ENCODE data around the gene DENND11. TPM values are rescaled to one million over a fixed set of nuclear protein-coding genes. Genes with fewer than 3 reads are reported as not detected.
A peak's percentile ranks its signal among the peaks of the same experiment; 100 is the strongest.

The DENND11 gene
- total and polyA plus RNA-seq, 2 donors (not counting 1 experiment from before 2014, with no cell fraction given) = 26.4 to 79.5 TPM

DNA sequence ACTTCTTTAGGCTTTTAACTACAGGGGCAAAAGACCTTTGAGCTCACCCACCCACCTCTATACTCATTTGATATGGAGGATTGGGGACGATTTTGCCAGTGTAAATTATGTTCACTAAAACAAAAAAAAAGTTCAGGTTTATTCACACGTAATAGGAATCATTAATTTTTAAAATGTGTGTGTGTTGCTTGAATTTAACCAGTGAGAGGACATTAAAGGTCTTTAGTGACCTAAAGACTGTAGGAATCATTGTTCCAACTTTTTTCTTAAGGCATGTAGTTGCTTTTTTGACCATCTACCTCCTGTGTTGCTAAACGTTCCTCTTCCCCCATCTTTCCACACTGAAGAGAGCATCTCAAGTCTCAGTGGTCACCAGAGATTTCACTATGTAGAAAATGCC lies 37.3 kb upstream of the DENND11 start:
- 85% methylated on average over 1 of the region's 3 CpGs for WGBS (ENCODE audit: insufficient coverage)
- DNase-seq = no peak
- Histone ChIP-seq H3K4me3 (ENCODE audit: control extremely low read depth in 1 of 5, extremely low read depth in 1 of 5, insufficient read depth in 1 of 5, low read depth in 2 of 5, low read length in 4 of 5) (peak overlapping the region in 1 of 5 experiments; percentile 66), H3K27ac (ENCODE audit: low read length in 2 of 2) (peak overlapping the region in 1 of 2 donors; percentile 92), H3K4me2 (replicated peaks; ENCODE audit: low read depth, low read length, poor library complexity, severe bottlenecking) (peak overlapping the region; percentile 61), H2AFZ (ENCODE audit: insufficient read depth, low read depth, low read length, poor library complexity, severe bottlenecking) (no peak overlapping the region), H3K9ac (ENCODE audit: low read length) (peak overlapping the region; percentile 72), H3K4me1 (ENCODE audit: control insufficient read depth in 2 of 2, insufficient read depth in 2 of 2, low read length in 2 of 2) (peaks cover 19 to 20% of the 10 kb centered on the region in 2 donors), H3K79me2 (ENCODE audit: control insufficient read depth, insufficient read depth, low read length) (peaks cover 29% of the 10 kb centered on the region), H3K36me3 (replicated peaks in 1 of 2; ENCODE audit: control extremely low read depth in 1 of 2, control insufficient read depth in 1 of 2, extremely low read depth in 1 of 2, insufficient read depth in 2 of 2, low read length in 1 of 2) (peaks cover 12 to 38% of the 10 kb centered on the region in 2 experiments), H4K20me1 (ENCODE audit: control insufficient read depth, insufficient read depth, low read length, poor library complexity, severe bottlenecking) (peaks cover 6% of the 10 kb centered on the region), H3K27me3 (replicated peaks in 1 of 4; ENCODE audit: control extremely low read depth in 1 of 4, control insufficient read depth in 3 of 4, insufficient read depth in 4 of 4, low read length in 3 of 4) (no peaks in the 10 kb centered on the region), H3K9me3 (ENCODE audit: control extremely low read depth in 1 of 3, control insufficient read depth in 2 of 3, insufficient read depth in 1 of 3, low read length in 2 of 3) (no peaks in the 10 kb centered on the region)
- H3K9me3 Mint-ChIP-seq (ENCODE audit: insufficient read depth) = no peaks in the 10 kb centered on the region
- intact Hi-C loops (cut with micrococcal nuclease) = loop anchor here (2.0 to 5.0 kb wide), 2 partner anchors 814 to 1562 kb away; partner anchors contain the start of genes BRAF and KDM7A
- peak overlapping the region; percentile 74 for H3K27ac Mint-ChIP-seq
- ATAC-seq (ENCODE audit: low read depth) = no peak
- POLR2A ChIA-PET = interaction anchor here (2.2 kb wide), 1 partner anchor 37 kb away, joined by 21 read pairs; the partner anchor contains the start of gene DENND11
- peaks cover 37% of the 10 kb centered on the region for H3K4me1 Mint-ChIP-seq
- TF ChIP-seq EZH2 (IDR thresholded peaks at IDR 0.05; ENCODE audit: borderline replicate concordance, insufficient read depth, low read depth, low read length, poor library complexity, severe bottlenecking) (no peak), CTCF (IDR thresholded peaks at IDR 0.05) (no peak)
- CTCF ChIA-PET = interaction anchor here (1.7 to 7.6 kb wide), 5 partner anchors 43 to 725 kb away, joined by 5 to 66 read pairs (median 11); partner anchors contain the start of gene MRPS33
- H3K4me3 Mint-ChIP-seq = peak overlapping the region; percentile 71
- H3K27me3 Mint-ChIP-seq = no peaks in the 10 kb centered on the region

GRCh38 chr7:141738592-141739013 lies 36.6 kb upstream of the DENND11 start:
- Histone ChIP-seq H3K4me1 (ENCODE audit: control insufficient read depth in 2 of 2, insufficient read depth in 2 of 2, low read length in 2 of 2) (peaks cover 19 to 20% of the 10 kb centered on the region in 2 donors), H2AFZ (ENCODE audit: insufficient read depth, low read depth, low read length, poor library complexity, severe bottlenecking) (peak overlapping the region; percentile 79), H3K36me3 (replicated peaks in 1 of 2; ENCODE audit: control extremely low read depth in 1 of 2, control insufficient read depth in 1 of 2, extremely low read depth in 1 of 2, insufficient read depth in 2 of 2, low read length in 1 of 2) (peaks cover 11 to 32% of the 10 kb centered on the region in 2 experiments), H3K79me2 (ENCODE audit: control insufficient read depth, insufficient read depth, low read length) (peaks cover 29% of the 10 kb centered on the region), H3K4me3 (ENCODE audit: control extremely low read depth in 1 of 5, extremely low read depth in 1 of 5, insufficient read depth in 1 of 5, low read depth in 2 of 5, low read length in 4 of 5) (peak overlapping the region; percentile 66 to 93 (median 90)), H3K9ac (ENCODE audit: low read length) (peak overlapping the region; percentile 72), H3K9me3 (ENCODE audit: control extremely low read depth in 1 of 3, control insufficient read depth in 2 of 3, insufficient read depth in 1 of 3, low read length in 2 of 3) (no peaks in the 10 kb centered on the region), H3K27ac (ENCODE audit: low read length in 2 of 2) (peak overlapping the region; percentile 84 to 92), H4K20me1 (ENCODE audit: control insufficient read depth, insufficient read depth, low read length, poor library complexity, severe bottlenecking) (peaks cover under 1% of the 10 kb centered on the region), H3K27me3 (replicated peaks in 1 of 4; ENCODE audit: control extremely low read depth in 1 of 4, control insufficient read depth in 3 of 4, insufficient read depth in 4 of 4, low read length in 3 of 4) (no peaks in the 10 kb centered on the region), H3K4me2 (replicated peaks; ENCODE audit: low read depth, low read length, poor library complexity, severe bottlenecking) (peak overlapping the region; percentile 61)
- WGBS (ENCODE audit: insufficient coverage) = 0% methylated on average over 1 of the region's 6 CpGs
- CTCF ChIA-PET = interaction anchor here (1.0 to 7.6 kb wide), 14 partner anchors 23 to 1065 kb away, joined by 3 to 66 read pairs (median 4); partner anchors contain the start of genes ADCK2, DENND11, MRPS33 and WEE2
- DNase-seq = no peak
- TF ChIP-seq CTCF (IDR thresholded peaks at IDR 0.05) = peak; percentile 17
- no peak for TF ChIP-seq EZH2 (IDR thresholded peaks at IDR 0.05; ENCODE audit: borderline replicate concordance, insufficient read depth, low read depth, low read length, poor library complexity, severe bottlenecking)
- peak overlapping the region; percentile 95 for H3K4me3 Mint-ChIP-seq
- peaks cover 37% of the 10 kb centered on the region for H3K4me1 Mint-ChIP-seq
- intact Hi-C loops (cut with micrococcal nuclease) = loop anchor here (1.0 to 5.0 kb wide), 7 partner anchors 37 to 1561 kb away; partner anchors contain the start of genes AGK, BRAF and KDM7A
- H3K9me3 Mint-ChIP-seq (ENCODE audit: insufficient read depth) = no peaks in the 10 kb centered on the region
- H3K27me3 Mint-ChIP-seq = no peaks in the 10 kb centered on the region
- no peak for ATAC-seq (ENCODE audit: low read depth)
- H3K27ac Mint-ChIP-seq = peak overlapping the region; percentile 97
- POLR2A ChIA-PET = interaction anchor here (0.8 to 2.2 kb wide), 3 partner anchors 37 to 1260 kb away, joined by 3 to 21 read pairs (median 7); partner anchors contain the start of genes DENND11 and MRPS33
